WERI-Rb-1 (cell line): ENCODE data around the gene CAMSAP1.

Experiments used
- DNase-seq: peaks from one replicate; pipeline ENCODE4 v3.0.0-alpha.2; 2020
- H3K27ac ChIP-seq: fragments of 250-450 bp; sonication (Bioruptor Pico); 2 replicates; pipeline ENCODE4 v1.5.1; 2020; ENCODE audit warnings: mild to moderate bottlenecking, moderate library complexity
- H3K27me3 ChIP-seq: fragments of 250-450 bp; sonication (Bioruptor Pico); 2 replicates; pipeline ENCODE4 v1.5.1; 2021; ENCODE audit warnings: mild to moderate bottlenecking, low read depth, moderate library complexity; ENCODE audit not compliant: insufficient read depth, severe bottlenecking
- H3K36me3 ChIP-seq: fragments of 250-450 bp; sonication (Bioruptor Pico); 2 replicates; pipeline ENCODE4 v1.5.1; 2020; ENCODE audit warnings: mild to moderate bottlenecking, moderate library complexity
- H3K4me3 ChIP-seq: 2 replicates; pipeline ENCODE4 v1.5.1; 2011; ENCODE audit warnings: low read depth, mild to moderate bottlenecking, control low read depth, low read length
- H3K9me3 ChIP-seq: fragments of 250-450 bp; sonication (Bioruptor Pico); 2 replicates; pipeline ENCODE4 v1.5.1; 2021; ENCODE audit warnings: mild to moderate bottlenecking, moderate library complexity; ENCODE audit not compliant: severe bottlenecking
- CTCF ChIP-seq: IDR thresholded peaks from 2 replicates; pipeline ENCODE4 v1.5.1; 2011; ENCODE audit warnings: low read depth, mild to moderate bottlenecking, control low read depth, inconsistent platforms, low read length

Gene CAMSAP1

GRCh38 chr9:135825435-135826187 is 81.7 kb downstream of the CAMSAP1 start:
- peaks cover 70% of the 10 kb centered on the region for H3K36me3 ChIP-seq
- no peaks in the 10 kb centered on the region for H3K27me3 ChIP-seq
- TF ChIP-seq CTCF = no peak
- no peaks in the 10 kb centered on the region for H3K9me3 ChIP-seq
- no peak overlapping the region for H3K4me3 ChIP-seq
- no peak overlapping the region for H3K27ac ChIP-seq
- no peak for DNase-seq

- Histone ChIP-seq H3K27ac (no peak overlapping the region), H3K36me3 (peaks cover 89% of the 10 kb centered on the region), H3K27me3 (no peaks in the 10 kb centered on the region), H3K4me3 (no peak overlapping the region), H3K9me3 (no peaks in the 10 kb centered on the region)
- no peak for TF ChIP-seq CTCF
- DNase-seq = no peak
Observed at GRCh38 chr9:135823036-135823435, 84.3 kb downstream of the CAMSAP1 start.

- no peak for TF ChIP-seq CTCF
- H3K36me3 ChIP-seq = peaks cover 94% of the 10 kb centered on the region
- DNase-seq = no peak
Observed at GRCh38 chr9:135822374-135822755, 85.0 kb downstream of the CAMSAP1 start.

GRCh38 chr9:135821733-135822373 is 85.5 kb downstream of the CAMSAP1 start:
- Histone ChIP-seq H3K9me3 (no peaks in the 10 kb centered on the region), H3K27me3 (no peaks in the 10 kb centered on the region), H3K36me3 (peaks cover 94% of the 10 kb centered on the region), H3K27ac (no peak overlapping the region), H3K4me3 (no peak overlapping the region)
- no peak for DNase-seq
- TF ChIP-seq CTCF = no peak

More at GRCh38 chr9:135822374-135822755, 85.0 kb downstream of the CAMSAP1 start:
- no peaks in the 10 kb centered on the region for H3K9me3 ChIP-seq
- no peaks in the 10 kb centered on the region for H3K27me3 ChIP-seq
- no peak overlapping the region for H3K4me3 ChIP-seq
- no peak overlapping the region for H3K27ac ChIP-seq

GRCh38 chr9:135821116-135821515 is 86.2 kb downstream of the CAMSAP1 start:
- H3K4me3 ChIP-seq = no peak overlapping the region
- H3K9me3 ChIP-seq = no peaks in the 10 kb centered on the region
- TF ChIP-seq CTCF = no peak
- H3K27me3 ChIP-seq = no peaks in the 10 kb centered on the region
- no peak overlapping the region for H3K27ac ChIP-seq
- peaks cover 97% of the 10 kb centered on the region for H3K36me3 ChIP-seq
- no peak for DNase-seq
